GM19238 (cell line): ENCODE results near the gene NGFR.

Source experiments
- DNase-seq: peaks from one replicate; pipeline ENCODE4 v3.0.0; 2011; ENCODE audit warnings: low spot score; ENCODE audit not compliant: insufficient read length

NGFR gene

GRCh38 chr17:49494986-49495841 is at the start of gene NGFR:
NGFR (plus strand) TSS chr17:49495293; CDS start chr17:49495418, 125 bp downstream.
- peak; percentile 81 for DNase-seq

- DNase-seq: no peak
Observed at GRCh38 chr17:49445591-49445990, 49.5 kb upstream of the NGFR start.

- no peak for DNase-seq
Observed at GRCh38 chr17:49447628-49448302, 47.3 kb upstream of the NGFR start.

- no peak for DNase-seq
Observed at GRCh38 chr17:49450181-49450580, 44.9 kb upstream of the NGFR start.

GRCh38 chr17:49450735-49451134 is 44.4 kb upstream of the NGFR start:
- DNase-seq: no peak

- DNase-seq: no peak
Observed at GRCh38 chr17:49452201-49452600, 42.9 kb upstream of the NGFR start.

GRCh38 chr17:49452661-49453060 is 42.4 kb upstream of the NGFR start:
- DNase-seq: no peak

- DNase-seq: no peak
Observed at GRCh38 chr17:49454050-49454449, 41.0 kb upstream of the NGFR start.

- no peak for DNase-seq
Observed at GRCh38 chr17:49455272-49455861, 39.7 kb upstream of the NGFR start.

- no peak for DNase-seq
Observed at GRCh38 chr17:49456183-49456965, 38.7 kb upstream of the NGFR start.

- DNase-seq: no peak
Observed at GRCh38 chr17:49457564-49458535, 37.2 kb upstream of the NGFR start.

GRCh38 chr17:49459401-49459984 is 35.6 kb upstream of the NGFR start:
- no peak for DNase-seq

- DNase-seq: no peak
Observed at GRCh38 chr17:49460401-49460800, 34.7 kb upstream of the NGFR start.

GRCh38 chr17:49461580-49461979 is 33.5 kb upstream of the NGFR start:
- DNase-seq: no peak

GRCh38 chr17:49464049-49464448 is 31.0 kb upstream of the NGFR start:
- no peak for DNase-seq

- no peak for DNase-seq
Observed at GRCh38 chr17:49465331-49465903, 29.7 kb upstream of the NGFR start.

- DNase-seq: no peak
Observed at GRCh38 chr17:49466436-49466835, 28.7 kb upstream of the NGFR start.

GRCh38 chr17:49467175-49467574 is 27.9 kb upstream of the NGFR start:
- DNase-seq: no peak

GRCh38 chr17:49468811-49469385 is 26.2 kb upstream of the NGFR start:
- no peak for DNase-seq
